CD14-positive monocyte (primary cell): ENCODE data around the gene THRB. TPM values are rescaled to one million over a fixed set of nuclear protein-coding genes. Genes with fewer than 3 reads are reported as not detected.

Experiments used
- DNase-seq, 3 donors: peaks; one replicate each; pipeline ENCODE4 v3.0.0-alpha.2; 2011 to 2022
- H2AFZ ChIP-seq: 2 replicates; pipeline ENCODE4 v1.6.0; 2012; ENCODE audit warnings: mild to moderate bottlenecking, low read depth, low read length, inconsistent platforms; ENCODE audit not compliant: insufficient read depth, poor library complexity, severe bottlenecking
- H3K27ac ChIP-seq, 2 donors: 1 replicate in 1 of 2; 2 replicates in 1 of 2; pipeline ENCODE4 v1.5.1; 2012 to 2013; ENCODE audit warnings: low read length in 2 of 2, control low read depth in 1 of 2, inconsistent platforms in 1 of 2, low read depth in 1 of 2, mild to moderate bottlenecking in 1 of 2
- H3K27me3 ChIP-seq, 2 donors: one replicate each; pipeline versions ENCODE4 v1.6.0 to v1.6.1; 2011 to 2013; ENCODE audit warnings: low read length in 2 of 2; ENCODE audit not compliant: control insufficient read depth in 2 of 2, insufficient read depth in 2 of 2
- H3K36me3 ChIP-seq, 2 donors: replicated peaks in 1 of 2; 1 replicate in 1 of 2; 2 replicates in 1 of 2; pipeline versions ENCODE4 v1.5.1 to v1.6.1; 2012 to 2013; ENCODE audit warnings: low read length in 2 of 2, control low read depth in 1 of 2, inconsistent platforms in 1 of 2, mild to moderate bottlenecking in 1 of 2; ENCODE audit not compliant: insufficient read depth in 2 of 2, control insufficient read depth in 1 of 2
- H3K4me1 ChIP-seq, 2 donors: 1 replicate in 1 of 2; 2 replicates in 1 of 2; pipeline versions ENCODE4 v1.5.1 to v1.6.1; 2012 to 2013; ENCODE audit warnings: low read length in 2 of 2, control low read depth in 1 of 2, inconsistent platforms in 1 of 2, mild to moderate bottlenecking in 1 of 2, moderate library complexity in 1 of 2; ENCODE audit not compliant: insufficient read depth in 2 of 2, control insufficient read depth in 1 of 2
- H3K4me2 ChIP-seq: replicated peaks from 2 replicates; pipeline ENCODE3; 2012; ENCODE audit warnings: low read length, moderate library complexity, mild to moderate bottlenecking; ENCODE audit not compliant: poor library complexity, severe bottlenecking; ENCODE audit errors: extremely low read depth
- H3K4me3 ChIP-seq, 3 experiments: fragments of 200-600 bp in 1 of 3; sonication (generic) in 1 of 3; replicated peaks in 1 of 3; 1 replicate in 2 of 3; 2 replicates in 1 of 3; pipeline ENCODE4 v1.5.1; 2011 to 2013; ENCODE audit warnings: low read length in 3 of 3, mild to moderate bottlenecking in 3 of 3, control low read depth in 2 of 3, low read depth in 2 of 3, inconsistent platforms in 1 of 3, moderate library complexity in 1 of 3
- H3K79me2 ChIP-seq: 2 replicates; pipeline ENCODE4 v1.6.0; 2012; ENCODE audit warnings: mild to moderate bottlenecking, control low read depth, inconsistent platforms, low read length, moderate library complexity; ENCODE audit not compliant: insufficient read depth
- H3K9ac ChIP-seq: 2 replicates; pipeline ENCODE4 v1.6.0; 2017; ENCODE audit warnings: low read length, mild to moderate bottlenecking; ENCODE audit not compliant: insufficient read depth, poor library complexity, severe bottlenecking
- H3K9me3 ChIP-seq, 2 donors: replicated peaks in 1 of 2; 1 replicate in 1 of 2; 2 replicates in 1 of 2; pipeline versions ENCODE4 v1.5.1 to v1.6.1; 2012 to 2013; ENCODE audit warnings: low read length in 2 of 2, control low read depth in 1 of 2; ENCODE audit not compliant: control insufficient read depth in 1 of 2, insufficient read depth in 1 of 2
- H4K20me1 ChIP-seq: 2 replicates; pipeline ENCODE4 v1.6.0; 2012; ENCODE audit warnings: mild to moderate bottlenecking, low read length, control low read depth, moderate library complexity; ENCODE audit not compliant: insufficient read depth
- H3K27ac Mint-ChIP-seq, 7 donors: one replicate each; pipeline ENCODE4 v1.8.0; 2020; ENCODE audit warnings: mild to moderate bottlenecking in 7 of 7, mixed read lengths in 7 of 7, moderate library complexity in 6 of 7, inconsistent platforms in 2 of 7
- H3K27me3 Mint-ChIP-seq, 3 donors: one replicate each; pipeline ENCODE4 v1.8.0; 2021 to 2022; ENCODE audit warnings: low read depth in 3 of 3, mild to moderate bottlenecking in 3 of 3, mixed read lengths in 3 of 3, moderate library complexity in 3 of 3, inconsistent platforms in 1 of 3
- H3K36me3 Mint-ChIP-seq, 2 donors: one replicate each; pipeline ENCODE4 v1.8.0; 2020; ENCODE audit warnings: mixed read lengths in 2 of 2, inconsistent platforms in 1 of 2, mild to moderate bottlenecking in 1 of 2
- H3K4me1 Mint-ChIP-seq: one replicate; pipeline ENCODE4 v1.8.0; 2020; ENCODE audit warnings: mild to moderate bottlenecking, mixed read lengths
- H3K4me3 Mint-ChIP-seq, 2 donors: one replicate each; pipeline ENCODE4 v1.8.0; 2020; ENCODE audit warnings: mild to moderate bottlenecking in 2 of 2, mixed read lengths in 2 of 2, moderate library complexity in 1 of 2
- H3K9me3 Mint-ChIP-seq, 7 donors: one replicate each; pipeline ENCODE4 v1.8.0; 2020 to 2022; ENCODE audit warnings: mixed read lengths in 7 of 7, mild to moderate bottlenecking in 6 of 7, moderate library complexity in 6 of 7, inconsistent platforms in 2 of 7
- CTCF ChIP-seq: fragments of 200-600 bp; IDR thresholded peaks from one replicate; pipeline ENCODE4 v1.8.0; 2022; ENCODE audit warnings: antibody characterized with exemption, mild to moderate bottlenecking
- WGBS: methylation state at CpG from one replicate; pipeline ENCODE4 v1.1.5; 2013; ENCODE audit warnings: missing lambda C conversion rate; ENCODE audit not compliant: insufficient coverage; 5-methylcytosine and 5-hydroxymethylcytosine counted together
- intact Hi-C, 2 donors: fragments of 100-400 bp; cut with micrococcal nuclease; formaldehyde crosslinking; loops; one replicate each; pipeline versions ENCODE4 v1.15.0 to v1.15.1; 2023
- polyA plus RNA-seq, 3 donors: library from polyadenylated mRNA; depleted of rRNA in 1 of 3; unstranded in 2 of 3; stranded (reverse) in 1 of 3; fragments of 300-500 nt in 2 of 3; fragments of >200 nt in 1 of 3; fragmentation: Illumina TruSeq in 2 of 3; gene quantifications; 1 replicate in 2 of 3; 2 replicates in 1 of 3; pipeline ENCODE4 v1.2.3, GENCODE V29; 2012 to 2021

Gene THRB
- polyA plus RNA-seq, 3 donors, result 0.05 TPM; not detected in 2

GRCh38 chr3:24379936-24380335, 114.7 kb downstream of the THRB start:
- Mint-ChIP-seq H3K4me1 (peaks cover 3% of the 10 kb centered on the region), H3K27ac (no peak overlapping the region), H3K27me3 (no peaks in the 10 kb centered on the region), H3K4me3 (no peak overlapping the region), H3K9me3 (peaks cover 0 to 2% (median 0%) of the 10 kb centered on the region in 7 donors), H3K36me3 (no peaks in the 10 kb centered on the region)
- no peak overlapping the region for H3K9ac ChIP-seq
- H3K4me3 ChIP-seq, result no peak overlapping the region
- H3K36me3 ChIP-seq, result no peaks in the 10 kb centered on the region
- no peaks in the 10 kb centered on the region for H4K20me1 ChIP-seq
- no peak overlapping the region for H3K27ac ChIP-seq
- intact Hi-C loops, result no loop called here
- no peaks in the 10 kb centered on the region for H3K79me2 ChIP-seq
- no peak for TF ChIP-seq CTCF
- DNase-seq, result no peak
- H3K9me3 ChIP-seq, result no peaks in the 10 kb centered on the region
- no peak overlapping the region for H3K4me2 ChIP-seq
- no peak overlapping the region for H2AFZ ChIP-seq
- no peaks in the 10 kb centered on the region for H3K4me1 ChIP-seq
- H3K27me3 ChIP-seq, result no peaks in the 10 kb centered on the region

GRCh38 chr3:24378313-24378712, 116.3 kb downstream of the THRB start:
- Histone ChIP-seq H3K4me1 (no peaks in the 10 kb centered on the region), H3K27me3 (no peaks in the 10 kb centered on the region), H3K27ac (no peak overlapping the region), H3K36me3 (no peaks in the 10 kb centered on the region), H3K79me2 (no peaks in the 10 kb centered on the region), H4K20me1 (no peaks in the 10 kb centered on the region), H3K9me3 (no peaks in the 10 kb centered on the region), H3K4me3 (no peak overlapping the region), H3K9ac (no peak overlapping the region), H3K4me2 (no peak overlapping the region), H2AFZ (no peak overlapping the region)
- H3K36me3 Mint-ChIP-seq, result no peaks in the 10 kb centered on the region
- intact Hi-C loops, result no loop called here
- H3K4me1 Mint-ChIP-seq, result peaks cover 3% of the 10 kb centered on the region
- no peaks in the 10 kb centered on the region for H3K27me3 Mint-ChIP-seq
- no peak overlapping the region for H3K27ac Mint-ChIP-seq
- TF ChIP-seq CTCF, result no peak
- WGBS, result no CpG with 5 or more reads among the region's 3 CpGs
- H3K9me3 Mint-ChIP-seq, result peaks cover 0 to 2% (median 0%) of the 10 kb centered on the region in 7 donors
- H3K4me3 Mint-ChIP-seq, result no peak overlapping the region
- no peak for DNase-seq
